GM19455 (cell line): ENCODE results near the gene TUBGCP3.

Experiments
- ATAC-seq: cut with Tn5 transposase; IDR thresholded peaks from one replicate; pipeline ENCODE4 v1.9.1; 2021; ENCODE audit not compliant: unreplicated experiment

The TUBGCP3 gene

DNA sequence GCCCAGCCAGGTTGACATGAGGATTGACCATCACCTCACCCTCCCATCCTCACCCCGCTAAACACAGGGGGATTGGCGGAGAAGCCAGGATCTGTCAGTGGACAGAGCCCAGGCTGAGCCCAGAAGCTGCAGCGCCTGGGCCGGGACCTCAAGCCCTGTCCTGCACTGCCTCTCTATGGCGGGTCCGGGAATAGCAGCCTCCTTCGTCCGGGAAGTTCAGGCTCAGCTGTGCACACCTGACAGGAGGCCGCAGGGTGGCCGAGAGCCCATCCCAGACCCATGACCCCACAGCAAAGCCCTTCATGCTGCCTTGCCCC is 144.0 kb downstream of the TUBGCP3 start:
- ATAC-seq, result peak; percentile 80

GRCh38 chr13:112443191-112443994 is 144.6 kb downstream of the TUBGCP3 start:
- ATAC-seq, result no peak

GRCh38 chr13:112442483-112443090 is 145.4 kb downstream of the TUBGCP3 start:
- ATAC-seq, result no peak

- no peak for ATAC-seq
Measured at GRCh38 chr13:112441779-112442310, 146.1 kb downstream of the TUBGCP3 start.

- ATAC-seq, result no peak
Measured at GRCh38 chr13:112441226-112441625, 146.7 kb downstream of the TUBGCP3 start.

GRCh38 chr13:112438515-112438914 is 149.4 kb downstream of the TUBGCP3 start:
- no peak for ATAC-seq

- no peak for ATAC-seq
Measured at GRCh38 chr13:112438094-112438493, 149.9 kb downstream of the TUBGCP3 start.

DNA sequence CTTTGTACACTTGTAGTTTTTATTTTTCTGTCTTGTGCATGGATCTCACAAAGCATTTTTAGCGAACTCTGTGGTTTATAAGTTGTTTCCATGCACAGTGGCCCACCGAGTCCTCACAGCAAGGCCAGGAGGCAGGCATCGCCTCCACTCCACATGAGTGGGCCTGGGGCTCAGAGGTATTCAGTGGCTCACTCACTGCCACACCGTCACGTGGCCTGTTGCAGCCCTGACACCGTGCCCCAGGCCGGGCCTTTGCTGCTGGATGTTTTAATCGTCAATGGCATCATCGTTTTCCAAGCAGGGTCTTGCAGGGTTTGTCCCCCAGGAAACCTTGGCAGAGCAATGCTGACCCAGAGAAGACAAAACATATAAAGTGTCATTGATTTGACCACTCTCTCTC is 152.0 kb downstream of the TUBGCP3 start:
- no peak for ATAC-seq
